ENCODE data around the gene SHH.

SHH gene

GRCh38 chr7:155790666-155791065, 21.6 kb downstream of the SHH start:
- no peak for DNase-seq

- no peak for DNase-seq
Observed at GRCh38 chr7:155789001-155789725, 23.1 kb downstream of the SHH start.

GRCh38 chr7:155788616-155789000, 23.7 kb downstream of the SHH start:
- DNase-seq, result no peak

- DNase-seq, result no peak
Observed at GRCh38 chr7:155787171-155787851, 25.0 kb downstream of the SHH start.

- DNase-seq, result no peak
Observed at GRCh38 chr7:155786491-155786890, 25.8 kb downstream of the SHH start.

- DNase-seq, result no peak
Observed at GRCh38 chr7:155785536-155785935, 26.7 kb downstream of the SHH start.

GRCh38 chr7:155782466-155782865, 29.8 kb downstream of the SHH start:
- DNase-seq, result no peak

GRCh38 chr7:155781433-155781832, 30.8 kb downstream of the SHH start:
- no peak for DNase-seq

GRCh38 chr7:155780884-155781283, 31.4 kb downstream of the SHH start:
- no peak for DNase-seq

- no peak for DNase-seq
Observed at GRCh38 chr7:155778349-155778748, 33.9 kb downstream of the SHH start.

- no peak for DNase-seq
Observed at GRCh38 chr7:155776606-155777005, 35.7 kb downstream of the SHH start.

GRCh38 chr7:155775691-155776090, 36.6 kb downstream of the SHH start:
- no peak for DNase-seq

GRCh38 chr7:155774947-155775346, 37.3 kb downstream of the SHH start:
- DNase-seq, result no peak

GRCh38 chr7:155773531-155773930, 38.7 kb downstream of the SHH start:
- no peak for DNase-seq

GRCh38 chr7:155770241-155770640, 42.0 kb downstream of the SHH start:
- DNase-seq, result no peak

GRCh38 chr7:155769701-155770100, 42.6 kb downstream of the SHH start:
- DNase-seq, result no peak

- no peak for DNase-seq
Observed at GRCh38 chr7:155766966-155767916, 45.0 kb downstream of the SHH start.

GRCh38 chr7:155766386-155766785, 45.9 kb downstream of the SHH start:
- DNase-seq, result no peak

GRCh38 chr7:155765458-155765857, 46.8 kb downstream of the SHH start:
- no peak for DNase-seq

- DNase-seq, result no peak
Observed at GRCh38 chr7:155764438-155764793, 47.8 kb downstream of the SHH start.

- no peak for DNase-seq
Observed at GRCh38 chr7:155763691-155764437, 48.4 kb downstream of the SHH start.

- no peak for DNase-seq
Observed at GRCh38 chr7:155763122-155763521, 49.1 kb downstream of the SHH start.

- DNase-seq, result no peak
Observed at GRCh38 chr7:155762655-155763054, 49.6 kb downstream of the SHH start.

All from NCI-H1105 treated with DMSO at 0.1 percent for 48 hours (cell line).